T-helper 2 cell (primary cell): ENCODE measurements around the gene TMC8.
A peak's percentile ranks its signal among the peaks of the same experiment; 100 is the strongest.

Source experiments
- DNase-seq, 5 experiments: peaks; one replicate each; pipeline versions ENCODE4 v3.0.0 to v3.0.0-alpha.2; 2012 to 2022

The TMC8 gene

DNA sequence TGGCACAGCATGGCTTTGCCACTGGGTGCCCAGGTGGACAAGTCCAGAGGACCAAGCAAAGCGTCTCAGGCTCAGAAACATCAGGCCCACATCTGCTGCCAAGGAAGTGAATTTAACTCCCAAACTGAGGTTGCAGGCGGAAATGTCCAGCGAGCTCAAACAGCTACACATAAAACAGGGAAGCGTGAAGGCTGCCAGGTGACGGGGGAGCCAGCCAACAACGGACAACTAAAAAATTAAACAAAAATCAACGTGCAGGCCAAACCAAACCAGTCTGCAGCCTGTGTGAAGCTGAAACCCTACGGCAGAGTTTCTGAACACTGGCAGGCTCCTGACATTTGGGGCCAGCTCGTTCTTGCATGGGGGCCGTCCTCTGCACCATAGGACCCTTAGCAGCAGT, 53.8 kb downstream of the TMC8 start:
- DNase-seq = no peak

- DNase-seq = no peak
Observed at GRCh38 chr17:78184868-78185267, 54.3 kb downstream of the TMC8 start.

DNA sequence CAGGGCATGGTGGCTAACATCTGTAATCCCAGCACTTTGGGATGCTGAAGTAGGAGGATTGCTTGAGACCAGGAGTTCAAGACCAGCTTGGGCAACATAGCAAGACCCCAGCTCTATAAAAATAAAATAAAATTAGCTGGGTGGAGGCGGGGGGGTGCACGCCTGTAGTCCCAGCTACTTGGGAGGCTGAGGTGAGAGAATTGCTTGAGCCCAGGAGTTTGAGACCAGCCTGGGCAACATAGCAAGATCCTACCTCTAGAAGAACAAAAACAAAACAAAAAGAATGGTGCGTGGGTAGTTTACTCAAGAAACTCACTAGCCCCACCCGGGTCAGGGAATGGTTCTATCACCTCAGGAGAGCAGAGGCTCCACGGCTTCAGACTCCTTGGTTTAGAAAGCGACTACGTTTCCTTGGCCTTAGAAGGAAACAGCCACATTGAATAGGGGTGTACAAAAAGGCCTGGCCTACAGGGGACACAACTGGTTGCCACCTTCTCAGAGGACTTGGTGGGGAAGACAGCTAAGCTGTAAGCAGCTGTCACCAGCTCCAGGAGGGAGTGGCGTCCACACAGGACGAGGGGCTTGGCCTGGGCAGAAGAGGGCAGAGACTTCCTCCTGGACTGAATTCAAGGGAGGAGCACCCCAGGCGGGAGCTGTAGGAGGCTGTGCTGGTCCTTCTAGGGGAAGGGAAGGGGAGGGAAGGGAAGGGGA, 55.6 kb downstream of the TMC8 start:
- DNase-seq = peak in 1 of 5 experiments; percentile 40

DNA sequence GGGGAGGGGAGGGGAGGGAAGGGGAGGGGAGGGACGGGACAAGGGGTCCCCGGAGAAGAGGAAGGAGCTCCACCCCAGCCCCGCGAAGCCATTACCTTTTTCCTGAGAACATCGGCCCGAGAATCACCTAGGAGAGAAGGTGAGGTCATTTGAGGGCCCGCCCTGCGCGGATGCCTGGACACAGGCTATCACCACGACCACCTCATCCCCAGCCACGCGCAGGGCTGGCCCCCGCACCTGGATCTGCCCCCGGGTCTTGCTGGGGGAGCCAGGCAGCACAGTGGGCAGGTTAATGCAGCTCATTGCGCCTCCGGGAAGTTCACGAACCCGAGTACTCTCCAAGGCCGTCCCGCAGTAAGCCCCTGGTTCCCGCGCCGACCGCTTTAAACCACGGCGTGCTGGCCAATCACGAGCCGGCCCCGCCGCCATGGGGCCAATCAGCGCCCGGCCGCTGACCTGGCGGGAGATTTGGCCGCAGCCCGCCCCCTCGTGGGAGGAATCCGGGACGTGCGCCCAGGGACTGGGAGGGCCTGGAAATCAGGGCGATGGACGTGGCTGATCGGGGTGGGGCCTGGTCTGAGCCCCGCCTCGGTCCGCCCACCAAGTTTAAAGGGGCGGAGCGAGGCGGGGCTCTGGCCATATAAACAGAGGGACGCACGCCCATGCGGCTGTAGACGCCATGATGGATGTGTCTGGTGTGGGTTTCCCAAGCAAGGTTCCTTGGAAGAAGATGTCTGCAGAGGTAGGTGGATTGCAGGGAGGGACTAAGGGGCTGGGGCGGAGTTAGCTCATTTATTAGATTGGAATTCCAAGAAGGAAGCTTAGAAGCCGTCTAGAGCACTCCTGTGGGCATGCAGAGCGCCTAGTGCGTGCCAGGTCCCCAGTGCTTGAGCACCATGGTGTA, 56.4 kb downstream of the TMC8 start, which contains the start of the genes AFMID and TK1:
Gene AFMID (plus strand): TSS at position 671 of the 904 bp plus-strand sequence. CDS start 9 bp downstream, at position 680.
Gene TK1 (minus strand): TSS at position 361 of the 904 bp plus-strand sequence. CDS start 58 bp downstream, at position 303.
- peak; percentile 62 to 95 (median 74) for DNase-seq
